DMS53 treated with DMSO at 0.1 percent for 48 hours (cell line): ENCODE measurements around the gene RGS2.

Source experiments
- DNase-seq: peaks from one replicate; lab custom pipeline; 2025; ENCODE audit not compliant: unreplicated experiment; lab: John Stamatoyannopoulos, UW

Gene RGS2

DNA sequence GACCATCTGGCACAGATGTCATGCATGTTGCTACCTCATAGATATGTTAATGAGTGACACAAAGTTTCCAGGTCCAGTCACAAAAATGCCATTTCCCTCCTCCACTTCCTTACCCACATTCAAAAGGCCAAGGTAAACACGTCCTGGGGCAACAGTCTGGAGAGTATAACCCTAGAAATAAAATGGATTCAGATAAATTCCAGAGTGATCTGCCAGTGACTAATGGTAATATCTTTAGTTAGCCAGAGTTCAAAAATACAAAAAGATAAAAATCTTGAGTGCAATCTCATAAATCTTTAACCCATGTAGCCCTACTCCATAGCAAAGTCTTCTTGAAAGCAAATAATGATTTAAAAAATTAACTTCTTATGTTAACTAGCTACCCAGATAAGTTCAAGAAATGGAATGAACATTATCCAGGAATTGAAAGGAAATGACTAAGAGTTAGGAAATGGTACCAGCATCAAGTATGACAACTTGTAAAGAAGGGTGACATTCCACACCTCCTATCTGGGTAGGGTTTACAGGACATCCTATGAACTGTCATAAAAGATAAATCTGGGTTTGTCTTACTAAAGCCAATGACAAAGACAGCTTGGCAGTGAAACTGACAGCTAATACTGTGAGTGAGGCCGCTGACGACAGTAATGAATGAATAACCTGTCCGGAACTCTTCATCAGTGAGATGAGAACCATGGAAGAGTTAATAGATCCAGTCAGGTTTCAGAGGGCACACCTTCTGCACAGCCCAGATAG lies 18.1 kb downstream of the RGS2 start:
- no peak for DNase-seq

DNA sequence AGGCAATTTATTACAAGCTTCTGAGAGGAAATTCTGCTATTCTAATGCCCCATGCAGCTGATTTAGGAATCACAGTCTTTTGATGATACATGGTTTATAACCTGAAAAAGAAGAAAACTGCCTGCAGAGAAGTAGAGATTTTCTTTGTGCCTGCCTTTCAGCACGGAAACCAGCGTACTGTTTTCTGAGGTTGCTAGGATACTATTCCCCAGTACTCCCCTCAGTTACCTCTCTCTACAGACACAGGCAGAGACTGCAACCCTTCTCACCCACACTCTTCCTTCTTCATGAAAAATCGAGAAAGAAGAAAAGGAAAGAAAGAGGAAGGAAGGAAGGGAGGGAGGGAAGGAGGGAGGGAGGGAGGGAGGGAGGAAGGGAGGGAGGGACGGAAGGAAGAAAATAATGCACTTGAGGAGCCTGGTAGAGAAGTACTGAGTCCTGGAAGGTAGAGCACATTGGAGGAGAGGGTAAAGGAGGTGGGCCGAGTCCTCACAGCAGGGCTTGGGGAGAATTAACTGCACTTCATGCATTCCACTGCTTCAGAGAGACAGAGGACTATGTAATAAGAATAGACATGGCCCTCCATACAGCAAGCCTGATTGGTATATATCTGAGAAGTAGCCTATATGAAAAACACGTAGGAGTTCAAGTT lies 21.9 kb downstream of the RGS2 start:
- DNase-seq, result no peak

DNA sequence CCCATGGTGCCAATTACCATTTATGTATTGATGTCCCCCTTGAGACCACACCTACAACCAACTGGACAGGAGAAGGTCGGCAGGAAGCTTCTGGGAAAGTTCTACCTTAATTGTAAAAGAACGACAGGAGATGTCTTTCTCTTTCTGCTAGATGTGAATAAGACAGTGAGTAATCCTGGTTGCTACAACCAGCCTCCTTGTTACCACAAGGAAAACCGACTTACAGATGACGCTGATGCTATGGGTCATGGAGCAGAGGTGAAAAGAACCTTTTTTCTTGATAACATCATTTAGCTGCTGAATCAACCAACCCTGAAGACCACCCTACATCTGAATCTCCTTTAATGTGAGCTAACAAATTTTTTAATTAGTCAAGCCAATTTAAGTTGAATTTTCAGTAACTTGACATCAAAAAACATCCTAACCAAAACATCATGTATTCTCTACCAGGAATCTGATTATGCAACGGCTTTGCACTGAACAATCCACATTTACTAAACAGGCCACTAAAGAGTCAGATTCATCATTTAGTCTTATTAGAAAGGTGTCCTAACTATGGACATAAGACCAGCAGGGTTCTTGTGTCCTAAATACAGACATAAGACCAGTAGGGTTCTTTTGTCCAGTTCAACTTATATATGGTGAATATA lies 23.0 kb downstream of the RGS2 start:
- no peak for DNase-seq

DNA sequence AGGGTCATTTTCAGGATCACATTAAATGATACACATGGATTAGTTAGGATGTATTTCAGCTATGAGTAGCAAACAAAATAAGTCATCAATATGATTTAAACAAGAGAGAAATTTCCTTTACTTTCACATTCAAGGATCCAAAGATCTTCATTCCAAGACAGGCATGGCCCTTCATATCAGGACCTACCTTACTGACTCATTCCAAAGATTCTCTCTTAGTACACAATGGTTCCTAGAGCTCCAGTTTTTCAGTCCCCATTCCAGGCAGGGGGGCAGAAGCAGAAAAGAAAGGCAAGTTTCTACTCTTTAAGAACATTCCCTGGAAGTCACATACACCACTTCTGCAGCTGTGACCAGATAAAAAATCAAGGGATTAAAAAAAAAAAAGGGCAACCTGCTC lies 23.7 kb downstream of the RGS2 start:
- DNase-seq, result no peak

DNA sequence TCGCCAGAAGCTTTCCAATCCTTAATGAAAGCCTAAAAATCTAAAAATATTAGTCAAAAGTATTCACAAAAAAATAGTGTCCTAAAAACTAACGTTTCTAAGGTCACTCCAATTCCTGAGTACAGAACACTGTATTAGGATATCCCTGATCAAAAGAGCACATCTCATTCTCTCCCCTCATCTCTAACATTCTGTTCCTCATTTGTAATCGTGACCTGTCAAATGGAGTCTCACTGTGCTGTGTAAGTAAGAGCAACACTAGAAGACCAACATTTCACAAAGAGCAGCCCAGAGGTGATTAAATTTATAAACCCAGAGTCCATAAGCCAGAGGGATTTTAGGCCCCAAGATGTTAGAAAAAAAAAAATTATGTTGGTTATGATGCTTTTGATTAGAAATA lies 26.3 kb downstream of the RGS2 start:
- no peak for DNase-seq

DNA sequence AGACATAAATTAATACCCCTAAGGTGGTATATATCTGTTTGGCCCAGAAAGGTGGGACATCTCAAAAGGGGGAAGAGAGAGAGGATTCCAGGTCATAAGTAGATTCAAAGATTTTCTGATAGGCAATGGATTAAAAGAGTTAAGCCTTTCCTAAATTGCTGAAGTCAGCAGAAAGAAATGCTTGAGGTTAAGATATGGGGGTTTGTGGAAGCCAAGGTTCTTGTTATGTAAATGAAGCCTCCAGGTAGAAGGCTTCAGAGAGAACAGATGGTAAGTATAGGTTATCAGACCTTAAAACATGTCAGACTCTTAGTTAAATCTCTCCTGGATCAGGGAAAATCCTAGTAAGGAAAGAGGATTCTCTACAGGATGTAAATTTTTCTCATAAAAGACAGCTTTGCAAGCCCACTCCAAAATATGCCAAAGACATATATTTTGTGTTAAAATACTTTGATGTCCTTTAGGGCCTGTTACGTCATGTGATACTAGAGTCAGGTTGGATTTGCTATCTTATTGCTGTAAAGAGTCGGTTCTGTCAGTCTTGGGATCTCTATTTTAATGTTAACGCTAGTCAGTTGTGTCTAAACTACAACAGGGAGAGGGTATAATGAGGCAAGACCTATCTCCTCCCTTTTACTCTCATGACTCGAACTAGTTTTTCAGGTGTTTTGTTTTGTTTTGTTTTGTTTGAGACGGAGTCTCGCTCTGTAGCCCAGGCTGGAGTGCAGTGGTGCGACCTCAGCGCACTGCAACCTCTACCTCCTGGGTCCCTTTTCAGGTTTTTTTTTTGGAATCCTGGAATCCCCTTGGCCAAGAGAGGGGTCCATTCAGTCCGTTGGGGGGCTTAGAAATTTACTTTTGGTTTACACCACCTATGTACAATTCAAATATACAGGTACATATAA lies 30.6 kb downstream of the RGS2 start:
- DNase-seq, result no peak

DNA sequence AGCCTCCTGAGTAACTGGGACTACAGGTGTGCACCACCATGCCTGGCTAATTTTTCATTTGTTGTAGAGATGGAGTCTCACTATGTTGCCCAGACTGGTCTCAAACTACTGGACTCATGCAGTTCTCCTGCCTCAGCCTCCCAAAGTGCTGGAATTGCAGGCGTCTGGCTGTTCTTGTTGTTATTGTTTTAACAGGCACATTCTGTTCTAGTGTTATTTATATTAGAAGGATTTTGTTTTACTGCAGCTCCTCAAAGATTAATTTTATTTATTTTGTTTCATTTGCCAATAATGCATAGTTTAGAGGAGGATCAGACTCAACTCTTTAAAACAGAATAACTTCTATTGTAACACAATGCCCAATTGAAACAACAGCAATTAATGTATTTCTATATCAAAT lies 35.5 kb downstream of the RGS2 start:
- no peak for DNase-seq

DNA sequence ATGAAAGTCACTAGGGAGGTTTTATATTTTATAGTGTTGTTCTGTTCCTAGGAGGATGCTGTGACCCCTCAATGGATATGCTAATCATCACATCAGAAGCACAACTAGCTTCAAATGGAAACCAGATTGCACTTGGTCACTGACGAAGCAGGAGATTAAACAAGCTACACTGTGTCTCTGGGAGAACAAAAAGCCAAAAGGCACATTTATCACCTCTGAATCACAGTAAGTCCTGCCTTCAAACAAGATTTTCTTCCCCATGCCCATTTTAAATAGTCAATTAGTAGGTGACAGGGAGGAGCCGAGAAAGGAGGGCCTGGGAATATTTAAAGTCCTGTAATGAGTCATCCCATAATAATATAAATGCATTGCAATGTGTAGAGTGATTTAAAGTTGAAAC lies 38.1 kb downstream of the RGS2 start:
- no peak for DNase-seq

DNA sequence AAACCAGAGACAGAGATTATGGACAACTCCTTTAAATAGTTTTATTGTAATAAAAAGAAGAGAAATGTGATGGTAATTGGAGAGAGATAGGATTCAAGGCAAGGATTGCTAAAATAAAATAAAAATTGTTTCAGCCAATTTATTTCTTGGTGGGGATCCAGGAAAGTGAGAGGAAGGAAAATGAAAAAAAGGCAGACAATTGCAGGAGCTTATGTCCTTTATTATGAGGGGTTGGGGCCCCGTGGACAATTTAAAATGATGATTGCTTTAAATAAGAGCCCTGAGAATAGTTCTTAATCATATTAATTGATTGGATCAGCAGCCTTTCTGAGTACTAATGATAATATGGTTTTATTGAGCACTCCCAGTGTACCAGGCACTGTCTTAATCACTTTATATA lies 40.2 kb downstream of the RGS2 start:
- DNase-seq, result no peak

DNA sequence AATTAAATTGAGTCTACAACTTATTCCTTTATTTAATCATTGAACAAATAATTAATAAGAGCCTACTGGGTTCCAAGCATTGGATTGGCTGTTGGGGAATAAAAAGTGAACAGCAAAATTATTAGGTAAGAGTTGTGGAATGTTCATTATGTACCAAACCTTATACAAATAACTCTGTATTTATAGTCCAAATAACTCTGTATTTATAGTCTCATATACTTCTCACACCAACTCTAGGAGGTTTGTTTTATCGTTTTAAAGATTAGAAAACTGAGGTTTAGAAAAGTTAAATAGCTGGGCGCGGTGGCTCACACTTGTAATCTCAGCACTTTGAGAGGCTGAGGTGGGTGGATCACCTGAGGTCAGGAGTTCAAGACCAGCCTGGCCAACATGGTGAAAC lies 40.6 kb downstream of the RGS2 start:
- DNase-seq, result no peak

DNA sequence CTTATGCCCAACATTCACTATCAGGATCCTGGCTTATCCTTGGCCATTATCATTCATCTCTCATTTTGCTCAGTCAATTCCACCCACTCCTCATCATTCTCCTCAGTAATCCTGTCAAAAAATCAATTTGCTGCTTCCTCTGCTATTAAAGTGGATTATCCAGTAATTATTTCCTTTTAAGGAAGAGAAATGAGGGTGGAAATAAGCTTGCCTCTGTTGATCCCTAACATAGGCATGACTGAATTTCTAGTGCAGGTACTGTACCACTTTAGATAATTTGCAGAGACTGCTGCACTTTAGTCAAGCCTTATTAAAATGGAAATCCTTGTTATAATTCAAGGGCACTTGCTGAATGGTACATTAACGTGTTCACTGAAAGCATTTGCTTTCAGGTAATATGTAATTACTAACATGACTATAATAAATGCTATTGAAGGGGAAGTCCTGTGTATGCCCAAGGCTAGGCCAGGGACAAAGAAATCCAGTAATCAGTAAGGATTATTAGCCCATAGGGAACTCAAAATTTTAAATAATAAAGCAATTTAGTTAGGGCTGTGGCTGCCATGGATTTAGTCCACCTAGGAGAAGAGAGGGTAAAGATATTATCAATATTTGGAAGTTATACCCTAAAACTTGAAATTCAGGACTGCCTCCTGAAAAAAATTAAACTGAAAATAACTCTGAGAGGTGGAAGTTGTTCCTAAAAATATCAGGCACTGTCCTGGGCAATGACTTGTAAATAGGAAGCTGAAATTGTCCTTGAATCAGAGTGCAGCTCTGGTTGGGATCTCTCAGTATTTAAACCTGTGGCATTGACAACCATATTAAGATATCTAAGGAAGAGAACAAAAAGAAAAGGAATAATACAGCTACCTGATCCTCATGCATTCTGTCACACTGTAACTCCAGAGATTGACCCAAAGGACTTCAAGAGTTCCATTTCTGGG lies 43.4 kb downstream of the RGS2 start:
- DNase-seq, result no peak

DNA sequence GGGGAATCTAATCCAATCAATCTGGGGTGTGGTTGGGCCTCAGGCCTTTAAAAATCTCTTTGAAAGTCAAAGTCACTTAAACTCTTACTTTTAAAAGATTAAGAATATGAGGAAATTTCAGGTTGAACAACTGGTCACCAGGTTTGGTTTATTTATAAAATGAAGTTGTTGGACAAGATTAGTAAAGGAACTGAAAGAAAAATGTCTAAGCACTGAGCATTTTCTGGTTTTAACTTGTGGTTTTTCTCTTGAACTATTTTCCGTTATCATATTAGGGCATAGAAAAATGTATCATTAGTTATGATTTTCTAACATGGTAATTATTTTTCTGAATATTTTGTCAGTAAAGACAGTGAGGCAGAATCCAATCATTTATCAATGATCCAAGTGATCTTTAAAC lies 49.6 kb downstream of the RGS2 start:
- no peak for DNase-seq

DNA sequence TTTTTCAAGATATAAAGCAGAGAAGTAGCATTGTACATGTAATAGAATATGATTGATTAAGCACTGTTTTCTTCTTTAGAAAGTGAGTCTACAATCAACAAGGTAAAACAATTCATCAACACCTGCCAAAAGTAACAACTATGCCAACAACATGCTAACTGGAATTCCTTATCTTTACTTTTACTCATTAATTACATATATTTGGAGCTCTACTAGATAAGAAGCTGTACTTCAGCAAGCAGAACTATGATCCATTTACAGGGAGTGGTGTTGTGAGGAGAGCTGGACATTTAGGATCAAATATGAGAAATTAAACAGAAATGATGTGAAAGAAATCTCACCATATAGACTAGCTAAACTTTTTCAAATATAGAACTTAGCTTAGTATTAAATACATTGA lies 51.0 kb downstream of the RGS2 start:
- no peak for DNase-seq

DNA sequence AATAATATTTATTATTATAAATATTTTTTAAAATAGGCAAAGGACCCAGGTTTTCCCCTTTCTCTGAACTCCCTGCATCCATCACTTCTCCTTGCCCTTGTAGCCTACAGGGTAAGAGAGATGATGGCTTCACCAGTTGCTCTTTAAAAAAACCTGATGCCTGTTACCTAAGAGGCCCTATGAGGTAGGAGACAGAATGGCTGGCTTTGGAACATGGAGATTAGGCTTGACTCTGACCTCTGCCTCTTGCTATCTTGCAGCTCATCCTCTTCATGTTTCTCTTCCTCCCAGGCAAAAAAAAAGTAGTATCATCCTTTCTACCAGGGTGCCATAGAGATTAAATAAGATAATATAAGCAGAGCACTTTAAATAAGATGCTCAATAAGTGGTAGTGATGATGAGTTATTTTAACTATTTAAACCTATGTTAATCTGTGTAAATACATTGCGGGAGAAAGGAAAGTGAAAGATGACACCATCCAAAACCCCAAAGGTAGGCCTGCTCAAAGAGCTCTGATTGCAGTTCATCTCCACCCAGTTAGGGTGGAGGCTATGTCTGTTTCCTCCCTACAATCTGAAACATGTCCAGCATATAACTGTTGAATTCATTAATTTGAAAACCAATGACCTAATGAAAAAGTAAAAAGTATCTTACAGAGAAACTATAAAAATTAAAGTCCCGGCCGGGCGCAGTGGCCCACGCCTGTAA lies 51.8 kb downstream of the RGS2 start:
- DNase-seq, result no peak

DNA sequence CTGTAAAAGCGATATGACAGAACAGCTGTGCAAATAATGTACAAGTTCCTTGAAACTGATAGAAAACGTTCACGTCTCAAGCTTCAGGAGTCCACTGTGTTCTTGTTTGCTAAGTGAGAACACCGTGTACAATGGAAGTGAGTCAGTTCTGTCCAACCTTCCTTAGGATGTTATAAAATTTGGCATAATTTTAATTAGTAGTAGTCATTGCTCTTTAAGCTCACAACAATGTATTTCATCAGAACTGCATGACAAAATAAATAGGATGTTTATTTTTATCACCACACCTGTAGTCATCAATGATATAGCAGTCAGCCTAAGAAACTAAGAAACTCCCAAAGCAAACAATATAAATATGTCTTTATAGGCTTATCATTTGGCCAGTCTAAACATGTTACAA lies 53.0 kb downstream of the RGS2 start:
- DNase-seq, result peak; percentile 36
